NCI-H748 treated with DMSO at 0.1 percent for 48 hours (cell line): ENCODE data around the gene MOK.

Experiments
- DNase-seq: peaks from one replicate; lab custom pipeline; 2025; lab: John Stamatoyannopoulos, UW

The MOK gene

GRCh38 chr14:102180248-102180998, 124.5 kb downstream of the MOK start:
- DNase-seq, result no peak
